ENCODE data around the gene SNURF.

- TF ChIP-seq OSR1 (CRISPR knock-in tag; IDR thresholded peaks at IDR 0.05), result no peak
- no peak for TF ChIP-seq ARNTL (CRISPR knock-in tag; IDR thresholded peaks at IDR 0.05; ENCODE audit: borderline replicate concordance, low read depth)
- TF ChIP-seq PATZ1 (CRISPR knock-in tag; IDR thresholded peaks at IDR 0.05; ENCODE audit: borderline replicate concordance), result no peak
- TF ChIP-seq TOX (CRISPR knock-in tag; IDR thresholded peaks at IDR 0.05; ENCODE audit: borderline replicate concordance), result no peak
- TF ChIP-seq RARB (CRISPR knock-in tag; IDR thresholded peaks at IDR 0.05), result no peak
- no peak for TF ChIP-seq BACH2 (CRISPR knock-in tag; IDR thresholded peaks at IDR 0.05; ENCODE audit: borderline replicate concordance)
- no peak for TF ChIP-seq CREB5 (CRISPR knock-in tag; IDR thresholded peaks at IDR 0.05; ENCODE audit: low read depth)
- TF ChIP-seq ZFP3 (CRISPR knock-in tag; IDR thresholded peaks at IDR 0.05), result no peak
- no peak for TF ChIP-seq ZC3H10 (CRISPR knock-in tag; IDR thresholded peaks at IDR 0.05)
- TF ChIP-seq ZNF70 (CRISPR knock-in tag; IDR thresholded peaks at IDR 0.05), result no peak
- TF ChIP-seq CSDC2 (CRISPR knock-in tag; IDR thresholded peaks at IDR 0.05), result no peak
These were observed 14.6 kb upstream of the SNURF start for GRCh38 chr15:24940236-24940635.
